ENCODE measurements around the gene SCGN.

The SCGN gene

GRCh38 chr6:25640446-25640845 is 11.6 kb upstream of the SCGN start:
- TF ChIP-seq, protein P1, sequence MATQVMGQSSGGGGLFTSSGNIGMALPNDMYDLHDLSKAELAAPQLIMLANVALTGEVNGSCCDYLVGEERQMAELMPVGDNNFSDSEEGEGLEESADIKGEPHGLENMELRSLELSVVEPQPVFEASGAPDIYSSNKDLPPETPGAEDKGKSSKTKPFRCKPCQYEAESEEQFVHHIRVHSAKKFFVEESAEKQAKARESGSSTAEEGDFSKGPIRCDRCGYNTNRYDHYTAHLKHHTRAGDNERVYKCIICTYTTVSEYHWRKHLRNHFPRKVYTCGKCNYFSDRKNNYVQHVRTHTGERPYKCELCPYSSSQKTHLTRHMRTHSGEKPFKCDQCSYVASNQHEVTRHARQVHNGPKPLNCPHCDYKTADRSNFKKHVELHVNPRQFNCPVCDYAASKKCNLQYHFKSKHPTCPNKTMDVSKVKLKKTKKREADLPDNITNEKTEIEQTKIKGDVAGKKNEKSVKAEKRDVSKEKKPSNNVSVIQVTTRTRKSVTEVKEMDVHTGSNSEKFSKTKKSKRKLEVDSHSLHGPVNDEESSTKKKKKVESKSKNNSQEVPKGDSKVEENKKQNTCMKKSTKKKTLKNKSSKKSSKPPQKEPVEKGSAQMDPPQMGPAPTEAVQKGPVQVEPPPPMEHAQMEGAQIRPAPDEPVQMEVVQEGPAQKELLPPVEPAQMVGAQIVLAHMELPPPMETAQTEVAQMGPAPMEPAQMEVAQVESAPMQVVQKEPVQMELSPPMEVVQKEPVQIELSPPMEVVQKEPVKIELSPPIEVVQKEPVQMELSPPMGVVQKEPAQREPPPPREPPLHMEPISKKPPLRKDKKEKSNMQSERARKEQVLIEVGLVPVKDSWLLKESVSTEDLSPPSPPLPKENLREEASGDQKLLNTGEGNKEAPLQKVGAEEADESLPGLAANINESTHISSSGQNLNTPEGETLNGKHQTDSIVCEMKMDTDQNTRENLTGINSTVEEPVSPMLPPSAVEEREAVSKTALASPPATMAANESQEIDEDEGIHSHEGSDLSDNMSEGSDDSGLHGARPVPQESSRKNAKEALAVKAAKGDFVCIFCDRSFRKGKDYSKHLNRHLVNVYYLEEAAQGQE (IDR thresholded peaks at IDR 0.05; ENCODE audit: low read depth) = no peak
- TF ChIP-seq USF1 (IDR thresholded peaks at IDR 0.05) (no peak), EP300 (IDR thresholded peaks at IDR 0.05; ENCODE audit: borderline replicate concordance) (no peak), NFIC (IDR thresholded peaks at IDR 0.05) (no peak), MAX (IDR thresholded peaks at IDR 0.05) (no peak), YY1 (IDR thresholded peaks at IDR 0.05; ENCODE audit: low read depth) (no peak), RAD21 (IDR thresholded peaks at IDR 0.05; ENCODE audit: low read depth) (no peak), FOXM1 (IDR thresholded peaks at IDR 0.05; ENCODE audit: borderline replicate concordance, low read depth) (no peak), EGR1 (IDR thresholded peaks at IDR 0.05) (no peak), CREB1 (IDR thresholded peaks at IDR 0.05; ENCODE audit: low read depth) (no peak), TCF12 (IDR thresholded peaks at IDR 0.05; ENCODE audit: low read depth) (no peak), ZBTB7A (IDR thresholded peaks at IDR 0.05; ENCODE audit: low read depth) (no peak), TEAD4 (IDR thresholded peaks at IDR 0.05) (no peak), CEBPB (IDR thresholded peaks at IDR 0.05) (no peak), TAF1 (IDR thresholded peaks at IDR 0.05; ENCODE audit: low read depth) (no peak)

- no peak for TF ChIP-seq ZBTB7A (IDR thresholded peaks at IDR 0.05; ENCODE audit: low read depth)
- no peak for TF ChIP-seq NFIC (IDR thresholded peaks at IDR 0.05)
- TF ChIP-seq TAF1 (IDR thresholded peaks at IDR 0.05; ENCODE audit: low read depth) = no peak
- no peak for TF ChIP-seq MAX (IDR thresholded peaks at IDR 0.05)
- TF ChIP-seq, protein P1 (IDR thresholded peaks at IDR 0.05; ENCODE audit: low read depth) = no peak
- TF ChIP-seq TEAD4 (IDR thresholded peaks at IDR 0.05) = no peak
- TF ChIP-seq TCF12 (IDR thresholded peaks at IDR 0.05; ENCODE audit: low read depth) = no peak
- TF ChIP-seq USF1 (IDR thresholded peaks at IDR 0.05) = no peak
- no peak for TF ChIP-seq EP300 (IDR thresholded peaks at IDR 0.05; ENCODE audit: borderline replicate concordance)
- TF ChIP-seq CREB1 (IDR thresholded peaks at IDR 0.05; ENCODE audit: low read depth) = no peak
- no peak for TF ChIP-seq CEBPB (IDR thresholded peaks at IDR 0.05)
- no peak for TF ChIP-seq YY1 (IDR thresholded peaks at IDR 0.05; ENCODE audit: low read depth)
- no peak for TF ChIP-seq FOXM1 (IDR thresholded peaks at IDR 0.05; ENCODE audit: borderline replicate concordance, low read depth)
- no peak for TF ChIP-seq RAD21 (IDR thresholded peaks at IDR 0.05; ENCODE audit: low read depth)
- no peak for TF ChIP-seq EGR1 (IDR thresholded peaks at IDR 0.05)
Measured at GRCh38 chr6:25640891-25641290, 11.1 kb upstream of the SCGN start.

GRCh38 chr6:25641377-25641776 is 10.6 kb upstream of the SCGN start:
- TF ChIP-seq USF1 (IDR thresholded peaks at IDR 0.05) (no peak), YY1 (IDR thresholded peaks at IDR 0.05; ENCODE audit: low read depth) (no peak), TAF1 (IDR thresholded peaks at IDR 0.05; ENCODE audit: low read depth) (no peak), FOXM1 (IDR thresholded peaks at IDR 0.05; ENCODE audit: borderline replicate concordance, low read depth) (no peak), EP300 (IDR thresholded peaks at IDR 0.05; ENCODE audit: borderline replicate concordance) (no peak), EGR1 (IDR thresholded peaks at IDR 0.05) (no peak), TEAD4 (IDR thresholded peaks at IDR 0.05) (no peak), NFIC (IDR thresholded peaks at IDR 0.05) (no peak), TCF12 (IDR thresholded peaks at IDR 0.05; ENCODE audit: low read depth) (no peak), CREB1 (IDR thresholded peaks at IDR 0.05; ENCODE audit: low read depth) (no peak), RAD21 (IDR thresholded peaks at IDR 0.05; ENCODE audit: low read depth) (no peak), CEBPB (IDR thresholded peaks at IDR 0.05) (no peak), ZBTB7A (IDR thresholded peaks at IDR 0.05; ENCODE audit: low read depth) (no peak), MAX (IDR thresholded peaks at IDR 0.05) (no peak)
- TF ChIP-seq, protein P1 (IDR thresholded peaks at IDR 0.05; ENCODE audit: low read depth) = no peak
